Measurements from ENCODE around the gene THRSP. TPM values are rescaled to one million over a fixed set of nuclear protein-coding genes. Genes with fewer than 3 reads are reported as not detected.
"Not testable (repeated sequence)": the region's sequence is repeated elsewhere in the genome, so short reads cannot be mapped to it uniquely, and the experiment has no call there.

THRSP gene
- total RNA-seq, 3 donors from 2014 or later: not detected

GRCh38 chr11:78066471-78066870 is 2.8 kb downstream of the THRSP start:
- no peak for DNase-seq
- peaks cover 20% of the 10 kb centered on the region for H3K36me3 Mint-ChIP-seq (ENCODE audit: insufficient read depth)
- H3K4me1 Mint-ChIP-seq (ENCODE audit: low read depth): no peaks in the 10 kb centered on the region
- H3K27me3 Mint-ChIP-seq (ENCODE audit: low read depth): no peaks in the 10 kb centered on the region
- ATAC-seq: no peak
- no peaks in the 10 kb centered on the region for H3K9me3 Mint-ChIP-seq
- no peak overlapping the region for H3K4me3 Mint-ChIP-seq

- DNase-seq: no peak
- H3K36me3 Mint-ChIP-seq (ENCODE audit: insufficient read depth): peaks cover 28% of the 10 kb centered on the region
- no peaks in the 10 kb centered on the region for H3K27me3 Mint-ChIP-seq (ENCODE audit: low read depth)
- H3K9me3 Mint-ChIP-seq: no peaks in the 10 kb centered on the region
- no peak for ATAC-seq
- H3K4me1 Mint-ChIP-seq (ENCODE audit: low read depth): peaks cover 2% of the 10 kb centered on the region
- no peak overlapping the region for H3K4me3 Mint-ChIP-seq
These were observed 4.0 kb downstream of the THRSP start for GRCh38 chr11:78067704-78068103.

GRCh38 chr11:78069465-78069864 is 5.8 kb downstream of the THRSP start:
- peaks cover 25% of the 10 kb centered on the region for H3K36me3 Mint-ChIP-seq (ENCODE audit: insufficient read depth)
- ATAC-seq: no peak
- DNase-seq: no peak
- H3K4me3 Mint-ChIP-seq: no peak overlapping the region
- no peaks in the 10 kb centered on the region for H3K27me3 Mint-ChIP-seq (ENCODE audit: low read depth)
- no peaks in the 10 kb centered on the region for H3K9me3 Mint-ChIP-seq
- peaks cover 3% of the 10 kb centered on the region for H3K4me1 Mint-ChIP-seq (ENCODE audit: low read depth)

- no peak for DNase-seq
- Mint-ChIP-seq H3K4me1 (ENCODE audit: low read depth) (peaks cover 10% of the 10 kb centered on the region), H3K4me3 (no peak overlapping the region), H3K27me3 (ENCODE audit: low read depth) (no peaks in the 10 kb centered on the region), H3K36me3 (ENCODE audit: insufficient read depth) (peaks cover 30% of the 10 kb centered on the region), H3K9me3 (no peaks in the 10 kb centered on the region)
- no peak for ATAC-seq
These were observed 7.0 kb downstream of the THRSP start for GRCh38 chr11:78070621-78071020.

- Mint-ChIP-seq H3K36me3 (ENCODE audit: insufficient read depth) (peaks cover 32% of the 10 kb centered on the region), H3K9me3 (no peaks in the 10 kb centered on the region), H3K27me3 (ENCODE audit: low read depth) (no peaks in the 10 kb centered on the region), H3K4me3 (no peak overlapping the region), H3K4me1 (ENCODE audit: low read depth) (peaks cover 21% of the 10 kb centered on the region)
- ATAC-seq (no peak), DNase-seq (no peak)
These were observed 8.1 kb downstream of the THRSP start for GRCh38 chr11:78071717-78072116.

- Mint-ChIP-seq H3K4me3 (no peak overlapping the region), H3K27me3 (ENCODE audit: low read depth) (no peaks in the 10 kb centered on the region), H3K4me1 (ENCODE audit: low read depth) (peaks cover 28% of the 10 kb centered on the region), H3K36me3 (ENCODE audit: insufficient read depth) (peaks cover 30% of the 10 kb centered on the region), H3K9me3 (no peaks in the 10 kb centered on the region)
- no peak for DNase-seq
- no peak for ATAC-seq
These were observed 8.8 kb downstream of the THRSP start for GRCh38 chr11:78072455-78072854.

GRCh38 chr11:78074756-78075155 is 11.1 kb downstream of the THRSP start:
- Mint-ChIP-seq H3K4me3 (no peak overlapping the region), H3K36me3 (ENCODE audit: insufficient read depth) (peaks cover 21% of the 10 kb centered on the region), H3K9me3 (no peaks in the 10 kb centered on the region), H3K4me1 (ENCODE audit: low read depth) (peaks cover 41% of the 10 kb centered on the region), H3K27me3 (ENCODE audit: low read depth) (no peaks in the 10 kb centered on the region)
- DNase-seq (no peak), ATAC-seq (no peak)

GRCh38 chr11:78076733-78077403 is 13.2 kb downstream of the THRSP start:
- DNase-seq (no peak), ATAC-seq (no peak)
- Mint-ChIP-seq H3K4me3 (peak overlapping the region; percentile 8), H3K36me3 (ENCODE audit: insufficient read depth) (peaks cover 16% of the 10 kb centered on the region), H3K4me1 (ENCODE audit: low read depth) (peaks cover 55% of the 10 kb centered on the region), H3K27me3 (ENCODE audit: low read depth) (no peaks in the 10 kb centered on the region), H3K9me3 (no peaks in the 10 kb centered on the region)

- not testable (repeated sequence) for ATAC-seq; H3K27me3 Mint-ChIP-seq (ENCODE audit: low read depth); H3K9me3 Mint-ChIP-seq; DNase-seq
- peak overlapping the region; percentile 94 for H3K4me3 Mint-ChIP-seq
- H3K36me3 Mint-ChIP-seq (ENCODE audit: insufficient read depth): peaks cover 12% of the 10 kb centered on the region
- peaks cover 54% of the 10 kb centered on the region for H3K4me1 Mint-ChIP-seq (ENCODE audit: low read depth)
These were observed 13.9 kb downstream of the THRSP start for GRCh38 chr11:78077592-78077991.

- DNase-seq (no peak), ATAC-seq (no peak)
- no peaks in the 10 kb centered on the region for H3K27me3 Mint-ChIP-seq (ENCODE audit: low read depth)
- no peaks in the 10 kb centered on the region for H3K9me3 Mint-ChIP-seq
- H3K4me3 Mint-ChIP-seq: peak overlapping the region; percentile 94
- H3K4me1 Mint-ChIP-seq (ENCODE audit: low read depth): peaks cover 53% of the 10 kb centered on the region
- H3K36me3 Mint-ChIP-seq (ENCODE audit: insufficient read depth): peaks cover 11% of the 10 kb centered on the region
These were observed 14.8 kb downstream of the THRSP start for GRCh38 chr11:78078218-78079167.

- Mint-ChIP-seq H3K27me3 (ENCODE audit: low read depth) (no peaks in the 10 kb centered on the region), H3K4me3 (peak within 1 kb of the TSS; percentile 94), H3K9me3 (no peaks in the 10 kb centered on the region), H3K36me3 (ENCODE audit: insufficient read depth) (peaks cover 10% of the 10 kb centered on the region), H3K4me1 (ENCODE audit: low read depth) (peaks cover 52% of the 10 kb centered on the region)
- peak; percentile 86 to 87 for ATAC-seq
- peak; percentile 55 for DNase-seq
These were observed 15.8 kb downstream of the THRSP start, which contains the start of gene NDUFC2 for GRCh38 chr11:78079232-78080083. Gene NDUFC2, minus strand, starts transcription at chr11:78079862. Its CDS starts 118 bp downstream, at chr11:78079744.

GRCh38 chr11:78080084-78080817 is 16.6 kb downstream of the THRSP start:
- peak overlapping the region; percentile 94 for H3K4me3 Mint-ChIP-seq
- peaks cover 46% of the 10 kb centered on the region for H3K4me1 Mint-ChIP-seq (ENCODE audit: low read depth)
- ATAC-seq: no peak
- no peaks in the 10 kb centered on the region for H3K27me3 Mint-ChIP-seq (ENCODE audit: low read depth)
- no peak for DNase-seq
- H3K36me3 Mint-ChIP-seq (ENCODE audit: insufficient read depth): peaks cover 5% of the 10 kb centered on the region
- H3K9me3 Mint-ChIP-seq: no peaks in the 10 kb centered on the region

- Mint-ChIP-seq H3K27me3 (ENCODE audit: low read depth) (no peaks in the 10 kb centered on the region), H3K36me3 (ENCODE audit: insufficient read depth) (peaks cover 4% of the 10 kb centered on the region), H3K9me3 (no peaks in the 10 kb centered on the region), H3K4me3 (peak overlapping the region; percentile 94), H3K4me1 (ENCODE audit: low read depth) (peaks cover 41% of the 10 kb centered on the region)
- DNase-seq (no peak), ATAC-seq (no peak)
These were observed 17.3 kb downstream of the THRSP start for GRCh38 chr11:78080818-78081495.

All from activated T-cell treated with anti-CD3 and anti-CD28 coated beads, Interleukin-2, amount 50 U/mL, for 4 hours (primary cell).